Activated B cell treated with CpG ODN at 0.5 μM for 24 hours (primary cell): ENCODE measurements around the gene ALDH1A2. TPM values are rescaled to one million over a fixed set of nuclear protein-coding genes. Genes with fewer than 3 reads are reported as not detected.

Experiments
- ATAC-seq: fragments of 200-7000 bp; cut with Tn5 transposase; one replicate; pipeline ENCODE4 v1.10.0; 2021; ENCODE audit warnings: low read depth, mild to moderate bottlenecking, moderate library complexity
- CTCF ChIA-PET: fragments of 350-600 bp; sonication (Branson Sonifier 250); formaldehyde crosslinking; loops from one replicate; lab custom pipeline; 2021; ENCODE audit warnings: antibody characterized with exemption; lab: Charles Lee
- POLR2A ChIA-PET: fragments of 350-600 bp; sonication (Branson Sonifier 250); formaldehyde crosslinking; loops from one replicate; lab custom pipeline; 2021; ENCODE audit warnings: antibody characterized with exemption; lab: Charles Lee
- DNase-seq: peaks from one replicate; pipeline ENCODE4 v3.0.0; 2022
- H3K27ac Mint-ChIP-seq: one replicate; pipeline ENCODE4 v1.8.0; 2020; ENCODE audit warnings: mixed read lengths
- H3K27me3 Mint-ChIP-seq: one replicate; pipeline ENCODE4 v1.8.0; 2021; ENCODE audit warnings: mixed read lengths
- H3K36me3 Mint-ChIP-seq: one replicate; pipeline ENCODE4 v1.8.0; 2021; ENCODE audit warnings: low read depth, mixed read lengths
- H3K4me1 Mint-ChIP-seq: one replicate; pipeline ENCODE4 v1.8.0; 2021; ENCODE audit warnings: mixed read lengths
- H3K4me3 Mint-ChIP-seq: one replicate; pipeline ENCODE4 v1.8.0; 2020; ENCODE audit warnings: mild to moderate bottlenecking, mixed read lengths
- H3K9me3 Mint-ChIP-seq: one replicate; pipeline ENCODE4 v1.8.0; 2020; ENCODE audit warnings: mixed read lengths
- CTCF ChIP-seq: fragments of 200-600 bp; IDR thresholded peaks from one replicate; pipeline ENCODE4 v1.8.0; 2022; ENCODE audit warnings: antibody characterized with exemption, mild to moderate bottlenecking
- intact Hi-C: fragments of 100-400 bp; cut with micrococcal nuclease; formaldehyde crosslinking; loops from one replicate; pipeline ENCODE4 v1.15.1; 2024
- total RNA-seq: library from RNA; stranded (reverse); gene quantifications from 2 replicates; pipeline ENCODE4 v1.2.3, GENCODE V29; 2022

Gene ALDH1A2
- total RNA-seq, 1 donor from 2014 or later = not detected

DNA sequence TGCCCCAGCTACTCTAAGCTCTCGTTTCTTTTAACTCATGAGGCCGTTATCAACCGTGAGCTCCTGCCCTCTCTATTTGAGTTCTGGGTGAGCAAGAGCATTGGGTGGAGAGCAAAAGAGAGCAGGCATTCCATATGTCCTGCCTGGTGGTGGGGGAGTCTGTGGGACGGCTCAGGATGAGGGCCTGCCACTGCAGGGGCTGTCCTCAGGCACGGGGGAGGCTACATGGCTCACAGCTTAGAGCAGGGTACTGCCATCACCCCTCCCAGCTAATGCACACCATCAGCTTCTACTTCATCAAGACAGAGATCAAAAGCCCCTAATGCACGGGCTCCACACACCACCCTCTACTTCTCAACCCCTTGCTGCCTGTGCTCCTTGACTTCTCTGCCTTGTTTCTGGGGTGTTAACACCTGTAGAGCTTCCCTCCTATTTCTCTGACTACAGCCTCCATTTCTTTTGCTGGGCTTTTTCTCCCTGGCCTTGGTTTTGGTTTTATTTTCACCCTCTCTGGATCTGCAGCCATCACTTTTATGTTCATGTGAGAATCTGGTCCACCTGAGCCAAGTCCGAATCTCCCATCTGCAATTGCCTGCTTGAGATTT is 114.1 kb downstream of the ALDH1A2 start:
- ChIA-PET CTCF (no interaction called here), POLR2A (no interaction called here)
- DNase-seq = no peak
- no peak for TF ChIP-seq CTCF
- no peak for ATAC-seq
- Mint-ChIP-seq H3K9me3 (no peaks in the 10 kb centered on the region), H3K36me3 (no peaks in the 10 kb centered on the region), H3K27ac (no peak overlapping the region), H3K4me3 (no peak overlapping the region), H3K27me3 (peaks cover 8% of the 10 kb centered on the region), H3K4me1 (no peaks in the 10 kb centered on the region)
- intact Hi-C loops = no loop called here

DNA sequence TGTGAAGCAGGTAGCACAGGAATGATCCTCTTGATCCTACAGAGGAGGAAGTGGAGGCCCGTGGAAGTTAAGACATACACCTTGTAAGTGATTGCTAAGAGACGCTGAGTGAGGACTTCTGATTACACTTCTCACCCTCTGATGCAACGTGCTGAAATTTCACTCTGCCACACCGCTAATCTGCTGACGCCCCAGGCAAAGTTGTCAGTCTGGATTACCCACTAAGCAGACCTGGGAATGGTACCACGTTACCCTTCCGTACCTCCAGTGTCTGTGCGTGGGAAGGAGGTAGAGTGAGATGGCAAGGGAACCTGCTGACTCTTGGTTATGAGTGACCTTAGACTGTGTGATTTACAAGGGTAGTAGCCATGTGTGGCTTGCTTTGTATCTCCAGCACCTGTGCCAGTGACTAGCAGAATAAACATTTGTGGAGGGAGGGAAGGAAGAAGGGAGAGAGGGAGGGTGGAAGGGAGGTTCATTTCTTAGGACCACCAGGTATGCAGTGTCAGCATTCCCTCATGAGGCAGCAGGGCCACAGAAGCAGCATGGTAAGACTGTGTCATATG is 115.0 kb downstream of the ALDH1A2 start:
- POLR2A ChIA-PET = no interaction called here
- intact Hi-C loops = no loop called here
- no peak for TF ChIP-seq CTCF
- no peak for ATAC-seq
- Mint-ChIP-seq H3K9me3 (no peaks in the 10 kb centered on the region), H3K4me3 (no peak overlapping the region), H3K4me1 (no peaks in the 10 kb centered on the region), H3K36me3 (no peaks in the 10 kb centered on the region), H3K27me3 (peaks cover 10% of the 10 kb centered on the region), H3K27ac (no peak overlapping the region)
- DNase-seq = no peak
- CTCF ChIA-PET = no interaction called here

DNA sequence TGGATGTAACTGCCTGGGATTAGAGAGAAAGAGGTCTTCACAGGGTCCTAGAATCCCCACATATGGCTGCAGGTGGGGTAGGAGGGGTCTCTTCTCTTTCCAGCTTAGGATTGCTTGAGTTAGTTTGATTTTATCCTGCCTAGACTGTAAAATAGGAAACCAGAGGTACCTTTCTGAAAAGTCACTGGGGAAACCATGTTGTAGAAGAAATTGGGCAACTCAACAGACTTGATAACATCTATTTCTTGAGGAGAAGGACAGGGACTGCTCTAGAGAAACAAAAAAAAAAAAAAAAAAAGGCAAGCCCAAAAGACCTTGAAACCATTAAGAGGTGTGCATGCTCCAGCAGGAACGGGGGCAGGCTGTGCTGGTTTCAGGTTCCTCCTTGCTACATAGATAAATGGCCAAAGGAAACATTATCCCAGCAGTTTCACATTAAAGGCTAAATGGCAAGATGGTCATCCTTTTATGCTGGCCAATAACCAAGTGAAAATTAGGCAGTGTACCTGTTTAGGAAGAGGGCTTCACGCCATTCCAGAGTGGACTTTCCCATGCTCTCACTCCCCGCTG is 116.1 kb downstream of the ALDH1A2 start:
- Mint-ChIP-seq H3K4me3 (no peak overlapping the region), H3K4me1 (no peaks in the 10 kb centered on the region), H3K27me3 (peaks cover 13% of the 10 kb centered on the region), H3K27ac (no peak overlapping the region), H3K36me3 (no peaks in the 10 kb centered on the region), H3K9me3 (no peaks in the 10 kb centered on the region)
- CTCF ChIA-PET = no interaction called here
- DNase-seq (no peak), ATAC-seq (no peak)
- intact Hi-C loops = no loop called here
- TF ChIP-seq CTCF = no peak
- POLR2A ChIA-PET = no interaction called here

GRCh38 chr15:57948351-57949289 is 116.9 kb downstream of the ALDH1A2 start:
- ChIA-PET CTCF (no interaction called here), POLR2A (no interaction called here)
- intact Hi-C loops = no loop called here
- TF ChIP-seq CTCF = no peak
- Mint-ChIP-seq H3K27me3 (peaks cover 14% of the 10 kb centered on the region), H3K27ac (no peak overlapping the region), H3K9me3 (no peaks in the 10 kb centered on the region), H3K4me1 (no peaks in the 10 kb centered on the region), H3K36me3 (no peaks in the 10 kb centered on the region), H3K4me3 (no peak overlapping the region)
- no peak for DNase-seq
- no peak for ATAC-seq

- ChIA-PET CTCF (no interaction called here), POLR2A (no interaction called here)
- Mint-ChIP-seq H3K27me3 (peaks cover 17% of the 10 kb centered on the region), H3K4me3 (no peak overlapping the region), H3K27ac (no peak overlapping the region), H3K36me3 (no peaks in the 10 kb centered on the region), H3K9me3 (no peaks in the 10 kb centered on the region), H3K4me1 (no peaks in the 10 kb centered on the region)
- DNase-seq (no peak), ATAC-seq (no peak)
- intact Hi-C loops = no loop called here
- TF ChIP-seq CTCF = no peak
These were observed 117.7 kb downstream of the ALDH1A2 start for GRCh38 chr15:57947781-57948180.
